HL-60 (cell line): ENCODE results near the gene ATMIN.

Experiments
- CTCF ChIP-seq: IDR thresholded peaks from one replicate; pipeline ENCODE4 v1.5.1; 2011; ENCODE audit warnings: low read length, control low read depth, inconsistent platforms; ENCODE audit not compliant: insufficient read depth
- GABPA ChIP-seq: IDR thresholded peaks from 2 replicates; pipeline ENCODE4 v1.6.1; 2012; ENCODE audit warnings: low read depth
- POLR2AphosphoS5 ChIP-seq: IDR thresholded peaks from 2 replicates; pipeline ENCODE4 v1.6.1; 2012; ENCODE audit warnings: low read depth

GRCh38 chr16:81069063-81069462, 33.4 kb downstream of the ATMIN start:
- TF ChIP-seq CTCF = no peak
- TF ChIP-seq POLR2AphosphoS5 = no peak
- TF ChIP-seq GABPA = no peak
